A673 (cell line): ENCODE measurements around the gene MAN1B1.

Experiments used
- CTCF ChIP-seq: fragments of 300-800, 200-600 bp; sonication (generic); conservative IDR thresholded peaks from 2 replicates; pipeline ENCODE4 v1.5.1; 2017; ENCODE audit warnings: low read depth, mild to moderate bottlenecking, antibody characterized with exemption, low read length, moderate library complexity, mixed read lengths
- EZH2 ChIP-seq: fragments of 200-600 bp; sonication (generic); IDR thresholded peaks from 2 replicates; pipeline ENCODE4 v1.6.1; 2017; ENCODE audit warnings: borderline replicate concordance, low read depth, mild to moderate bottlenecking, mixed read lengths, antibody characterized with exemption, low read length; ENCODE audit not compliant: poor library complexity, severe bottlenecking

GRCh38 chr9:137095664-137096517 is 9.1 kb downstream of the MAN1B1 start:
- TF ChIP-seq CTCF (no peak), EZH2 (no peak)
